ENCODE results near the gene PAX7. TPM values are rescaled to one million over a fixed set of nuclear protein-coding genes. Genes with fewer than 3 reads are reported as not detected.

Gene PAX7
- total and polyA plus RNA-seq, 2 of the 4 experiments (the other 2 are of a cell fraction): not detected

GRCh38 chr1:18716785-18717678 lies 86.4 kb downstream of the PAX7 start:
- H2AK9ac ChIP-seq (replicated peaks; ENCODE audit: low read depth, low read length, poor library complexity): no peak overlapping the region
- no peaks in the 10 kb centered on the region for H3K36me3 ChIP-seq (ENCODE audit: control insufficient read depth, insufficient read depth, low read length)
- intact Hi-C loops (cut with micrococcal nuclease) (no loop called here), in situ Hi-C loops (cut with MboI; ENCODE audit: low sequenced_read_pairs) (no loop called here), dilution Hi-C loops (cut with HindIII; ENCODE audit: low sequenced_read_pairs, unreplicated experiment) (no loop called here)
- no peak overlapping the region for H3K4me2 ChIP-seq (ENCODE audit: low read depth, low read length)
- no peaks in the 10 kb centered on the region for H3K9me3 ChIP-seq (ENCODE audit: control insufficient read depth, insufficient read depth, low read length)
- H4K91ac ChIP-seq (ENCODE audit: insufficient read depth, low read depth, low read length): no peak overlapping the region
- ChIA-PET POLR2A (ENCODE audit: unreplicated experiment) (no interaction called here), CTCF (no interaction called here)
- H3K4ac ChIP-seq (ENCODE audit: low read depth, low read length): no peak overlapping the region
- no peak overlapping the region for H4K8ac ChIP-seq (ENCODE audit: low read depth in 2 of 2, low read length in 2 of 2)
- no peak overlapping the region for H3K18ac ChIP-seq (ENCODE audit: low read depth, low read length)
- no peaks in the 10 kb centered on the region for H3K4me1 ChIP-seq (ENCODE audit: control insufficient read depth, insufficient read depth, low read length)
- no peaks in the 10 kb centered on the region for H4K20me1 ChIP-seq (ENCODE audit: insufficient read depth, low read length)
- no peaks in the 10 kb centered on the region for H3K9me1 ChIP-seq (ENCODE audit: insufficient read depth, low read length)
- H3K27ac ChIP-seq (ENCODE audit: insufficient read depth, low read length): no peak overlapping the region
- no peak overlapping the region for H3K9ac ChIP-seq (ENCODE audit: low read depth, low read length)
- no peak overlapping the region for H2BK120ac ChIP-seq (ENCODE audit: low read depth, low read length)
- no peak overlapping the region for H2BK15ac ChIP-seq (ENCODE audit: low read depth, low read length)
- no peak overlapping the region for H4K5ac ChIP-seq (ENCODE audit: low read depth, low read length)
- H3K14ac ChIP-seq (replicated peaks; ENCODE audit: low read depth, low read length): no peak overlapping the region
- H2AFZ ChIP-seq (replicated peaks; ENCODE audit: low read length, poor library complexity): no peak overlapping the region
- peaks cover 28% of the 10 kb centered on the region for H3K27me3 ChIP-seq (ENCODE audit: control insufficient read depth, insufficient read depth, low read length)
- no peak for TF ChIP-seq RCOR1 (IDR thresholded peaks at IDR 0.05; ENCODE audit: insufficient replicate concordance, low read length)
- no peak for TF ChIP-seq RFX5 (IDR thresholded peaks at IDR 0.05; ENCODE audit: low read depth, low read length)
- TF ChIP-seq RAD21 (IDR thresholded peaks at IDR 0.05; ENCODE audit: low read length): no peak
- TF ChIP-seq ELK1 (IDR thresholded peaks at IDR 0.05; ENCODE audit: borderline replicate concordance, low read depth, low read length): no peak
- no peak for TF ChIP-seq FOS (IDR thresholded peaks at IDR 0.05; ENCODE audit: low read depth, low read length)
- no peak for TF ChIP-seq MXI1 (IDR thresholded peaks at IDR 0.05; ENCODE audit: borderline replicate concordance, low read depth, low read length)
- no peak for TF ChIP-seq USF2 (IDR thresholded peaks at IDR 0.05; ENCODE audit: low read depth, low read length)
- no peak for TF ChIP-seq CTCF (conservative IDR thresholded peaks at IDR 0.05; ENCODE audit: low read depth, low read length)
- TF ChIP-seq CEBPB (IDR thresholded peaks at IDR 0.05; ENCODE audit: low read depth, low read length): no peak
- no peak for TF ChIP-seq POLR2A (IDR thresholded peaks at IDR 0.05; ENCODE audit: low read depth, low read length)
- no peak for TF ChIP-seq BHLHE40 (IDR thresholded peaks at IDR 0.05; ENCODE audit: low read depth, low read length)
- no peak for TF ChIP-seq MAFK (IDR thresholded peaks at IDR 0.05; ENCODE audit: low read depth, low read length)
- TF ChIP-seq NFE2L2 (IDR thresholded peaks at IDR 0.05; ENCODE audit: low read depth, low read length): no peak
- BruUV-seq (replicated peaks): no TSS peak
- no peak overlapping the region for H3K23ac ChIP-seq (ENCODE audit: low read depth, low read length)
- 8% methylated on average over 15 of the region's 72 CpGs; no CpG with 5 or more reads in 1 of the 2 experiments for WGBS, 2 experiments (ENCODE audit: extremely low coverage in 2 of 2, insufficient read length in 1 of 2)
- no peak overlapping the region for H2BK5ac ChIP-seq (ENCODE audit: low read depth, low read length, poor library complexity, severe bottlenecking)
- H2BK20ac ChIP-seq (ENCODE audit: low read depth, low read length): no peak overlapping the region
- H3K56ac ChIP-seq (ENCODE audit: extremely low read depth, insufficient read depth, low read length): no peak overlapping the region
- ATAC-seq (ENCODE audit: low read depth) (no peak), DNase-seq (no peak)
- no peak overlapping the region for H2AK5ac ChIP-seq (ENCODE audit: low read depth, low read length)
- no peaks in the 10 kb centered on the region for H3K79me1 ChIP-seq (ENCODE audit: low read depth in 1 of 2, low read length in 2 of 2)
- no peak overlapping the region for H3K4me3 ChIP-seq (ENCODE audit: insufficient read depth, low read depth, low read length)

All from IMR-90 (cell line).